GM19025 (cell line): ENCODE results near the gene EEFSEC.

Experiments used
- ATAC-seq: cut with Tn5 transposase; IDR thresholded peaks from one replicate; pipeline ENCODE4 v1.9.1; 2021; ENCODE audit warnings: mild to moderate bottlenecking, low read depth, moderate library complexity; ENCODE audit not compliant: unreplicated experiment

Gene EEFSEC

DNA sequence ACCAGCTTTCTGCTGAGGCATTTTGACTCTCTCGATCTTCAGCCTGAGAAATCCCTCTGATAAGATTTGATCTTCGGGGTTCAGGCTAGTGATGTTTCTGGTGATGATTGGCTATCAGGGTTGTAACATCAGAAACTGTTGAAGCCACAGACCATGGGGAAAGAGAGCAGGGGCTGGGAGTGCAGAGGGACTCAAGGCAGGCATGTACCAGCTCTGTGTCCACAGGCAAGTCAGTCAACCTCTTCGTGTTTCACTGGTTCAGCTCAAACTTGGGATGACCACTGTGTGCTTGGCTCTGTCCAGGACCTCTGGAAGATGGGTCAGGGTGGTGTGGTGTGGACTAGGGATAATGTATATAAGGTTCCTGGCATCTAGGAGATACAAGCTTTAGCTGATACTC is 116.5 kb downstream of the EEFSEC start:
- no peak for ATAC-seq

DNA sequence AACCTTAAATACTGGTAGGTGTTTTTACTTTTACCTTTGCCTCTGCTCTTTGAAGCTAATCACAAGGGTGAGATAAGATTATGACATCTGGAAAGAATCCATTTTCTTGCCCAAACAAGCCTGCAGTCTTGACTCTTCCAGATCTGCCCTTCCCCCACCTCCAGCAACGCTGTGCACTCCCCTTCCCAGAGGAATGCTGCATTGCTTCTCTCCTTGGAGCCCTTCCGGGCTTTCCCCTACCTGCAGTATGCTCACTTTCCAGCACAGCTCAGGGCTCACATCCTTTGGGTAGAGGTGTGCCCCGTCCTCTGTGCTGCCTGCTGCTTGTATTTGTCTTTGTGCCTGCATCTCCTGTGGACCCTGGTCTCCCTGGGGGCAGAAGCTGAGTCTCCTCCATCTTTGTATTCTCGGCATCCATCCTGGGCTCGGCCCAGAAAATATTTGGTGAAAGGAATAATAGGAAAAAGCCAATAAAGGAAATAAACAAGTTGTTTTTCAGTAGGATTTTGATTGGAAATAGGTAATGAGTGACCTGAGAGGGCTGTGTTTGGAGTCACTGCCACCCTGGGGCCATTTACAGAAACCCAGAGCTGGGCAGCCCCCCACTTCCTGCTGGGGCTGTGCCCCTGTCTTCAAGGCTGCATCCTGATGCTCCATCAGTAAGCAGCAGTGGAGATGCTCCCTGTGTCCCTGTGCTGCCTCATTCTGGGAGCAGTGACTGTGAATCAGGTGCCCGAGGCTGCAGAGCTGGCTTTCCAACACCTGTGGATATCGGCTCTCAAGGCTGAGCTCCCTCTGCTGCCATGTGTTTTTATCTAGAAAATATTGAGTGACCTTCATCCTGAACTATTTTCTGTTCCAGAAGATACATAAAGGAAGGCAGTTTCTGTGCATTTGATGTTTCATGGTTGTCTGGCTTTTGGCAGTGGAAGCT is 117.5 kb downstream of the EEFSEC start:
- no peak for ATAC-seq

DNA sequence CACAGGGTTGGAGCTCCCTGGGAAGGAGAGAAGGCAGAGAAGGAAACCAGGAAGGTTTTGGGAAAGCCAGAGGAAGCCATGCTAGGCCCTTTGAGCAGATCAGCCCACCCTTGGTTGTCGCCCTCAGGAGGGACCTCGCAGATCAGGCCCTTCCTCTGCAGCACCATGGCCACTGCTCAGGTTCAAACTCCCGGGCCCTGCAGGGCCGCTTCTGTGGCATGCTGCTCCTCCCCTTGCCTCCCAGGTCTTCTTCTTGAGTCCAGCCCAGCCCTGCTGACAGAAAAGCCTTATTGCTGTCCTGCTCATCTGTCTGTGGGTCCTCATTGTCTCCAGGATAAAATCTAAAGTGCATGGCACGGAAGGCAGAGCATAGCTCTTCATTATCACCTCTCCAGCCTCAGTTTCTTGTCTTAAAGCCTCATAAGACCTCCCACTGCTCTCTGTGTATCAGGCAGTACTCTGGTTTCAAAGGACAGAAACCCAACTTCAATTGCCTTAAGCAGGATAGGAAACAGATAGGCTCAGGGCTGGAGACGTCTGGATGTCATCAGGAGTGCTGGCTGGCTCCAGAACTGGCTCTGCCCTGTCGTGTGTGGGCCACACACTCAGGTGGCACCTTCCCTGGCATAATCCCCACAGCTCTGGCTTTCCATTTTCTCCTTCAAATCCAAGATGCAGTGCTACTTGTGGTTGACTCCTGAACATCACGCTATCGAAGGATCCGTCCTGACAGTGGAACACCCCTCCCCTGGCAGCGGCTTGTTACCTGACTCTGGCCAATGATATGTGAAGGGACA is 118.5 kb downstream of the EEFSEC start:
- no peak for ATAC-seq

DNA sequence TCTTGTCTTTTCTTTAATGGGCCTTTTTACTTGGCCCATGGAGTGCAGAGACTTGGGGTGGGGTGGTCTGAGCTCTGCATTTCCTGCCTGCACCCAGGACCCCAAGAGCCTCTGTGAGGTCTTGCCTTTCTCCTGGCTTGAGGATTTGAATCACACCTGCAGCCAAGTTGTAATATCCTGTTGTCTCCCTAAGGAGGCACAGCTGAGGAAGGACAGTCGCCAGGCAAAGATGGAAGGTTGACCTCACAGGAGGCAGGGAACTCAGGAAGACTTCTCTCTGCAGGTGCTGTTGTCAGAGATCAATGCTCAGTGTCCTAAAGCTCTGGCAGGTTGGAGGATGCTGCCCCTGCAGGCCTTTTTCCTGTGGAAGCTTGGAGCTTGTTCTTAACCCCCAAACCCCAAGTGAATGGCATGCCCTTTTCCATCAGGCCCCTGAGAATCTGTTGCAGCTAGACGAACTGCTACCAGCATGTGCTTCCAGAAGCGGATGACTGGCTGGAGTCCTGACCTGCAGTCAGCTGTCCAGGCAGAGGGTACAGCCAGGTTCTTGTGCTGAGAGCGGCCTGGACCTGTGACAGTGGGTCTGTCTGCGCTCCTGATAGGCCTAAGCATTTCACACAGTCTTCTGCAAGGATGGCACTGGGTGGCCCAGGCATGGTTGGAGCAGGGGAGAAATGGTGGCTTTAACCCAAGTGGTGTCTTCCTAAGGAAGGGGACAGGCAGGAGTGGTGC is 120.0 kb downstream of the EEFSEC start:
- no peak for ATAC-seq

DNA sequence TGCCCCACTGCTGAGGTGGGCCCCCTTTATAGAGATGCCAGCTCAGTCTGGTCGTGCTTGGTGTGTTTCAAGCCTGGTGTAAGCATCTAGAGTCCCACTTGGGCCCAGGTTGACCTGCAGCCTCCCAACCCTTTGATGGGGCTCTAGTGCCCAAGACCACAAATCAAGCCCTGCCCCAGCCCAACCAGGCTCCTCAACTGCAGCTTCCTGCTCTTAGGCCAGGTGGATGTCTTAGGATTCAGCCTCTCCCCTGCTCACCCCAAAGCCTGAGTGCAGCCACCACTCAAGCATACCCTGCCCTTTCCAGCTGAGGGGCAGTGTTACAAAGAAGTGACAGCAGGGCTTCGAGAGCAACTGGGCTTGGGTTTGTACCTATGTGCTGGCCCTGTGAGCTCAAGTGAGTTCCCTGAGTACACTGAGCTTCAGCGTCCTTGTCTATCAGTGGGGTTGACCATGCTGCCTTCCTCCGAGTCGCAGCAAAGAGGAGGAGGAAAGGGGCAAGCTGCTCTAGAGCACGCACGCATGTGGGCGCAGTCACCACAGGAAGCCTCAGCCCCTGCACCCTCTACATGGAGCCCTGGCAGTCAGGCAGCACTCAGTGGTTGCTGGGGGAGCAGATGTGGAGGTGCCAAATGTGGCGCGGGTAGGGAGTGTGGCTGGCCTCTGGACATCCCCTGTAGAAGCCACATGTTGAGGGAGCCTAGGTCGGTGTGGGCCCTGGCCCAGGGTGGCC is 120.7 kb downstream of the EEFSEC start:
- ATAC-seq = no peak

DNA sequence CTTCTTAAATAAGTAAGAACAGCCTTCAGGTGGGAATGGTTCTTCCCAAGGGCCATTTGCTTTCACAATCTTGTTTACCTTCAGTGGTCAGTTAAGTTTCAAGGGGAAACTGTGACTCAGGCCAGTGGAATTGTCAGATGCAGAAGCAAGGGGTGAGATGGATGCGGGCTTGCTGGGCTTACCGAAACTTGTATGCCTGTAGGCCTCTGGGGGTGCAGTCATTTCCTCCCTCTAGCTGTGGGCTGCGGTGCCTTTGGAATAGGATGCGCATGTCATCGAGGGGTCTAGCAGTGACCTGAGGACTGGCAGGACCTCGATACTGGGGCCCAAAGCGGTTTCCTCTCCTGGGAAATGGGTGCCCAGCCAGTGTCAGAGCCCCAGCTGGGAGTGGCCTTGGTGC is 121.6 kb downstream of the EEFSEC start:
- no peak for ATAC-seq

DNA sequence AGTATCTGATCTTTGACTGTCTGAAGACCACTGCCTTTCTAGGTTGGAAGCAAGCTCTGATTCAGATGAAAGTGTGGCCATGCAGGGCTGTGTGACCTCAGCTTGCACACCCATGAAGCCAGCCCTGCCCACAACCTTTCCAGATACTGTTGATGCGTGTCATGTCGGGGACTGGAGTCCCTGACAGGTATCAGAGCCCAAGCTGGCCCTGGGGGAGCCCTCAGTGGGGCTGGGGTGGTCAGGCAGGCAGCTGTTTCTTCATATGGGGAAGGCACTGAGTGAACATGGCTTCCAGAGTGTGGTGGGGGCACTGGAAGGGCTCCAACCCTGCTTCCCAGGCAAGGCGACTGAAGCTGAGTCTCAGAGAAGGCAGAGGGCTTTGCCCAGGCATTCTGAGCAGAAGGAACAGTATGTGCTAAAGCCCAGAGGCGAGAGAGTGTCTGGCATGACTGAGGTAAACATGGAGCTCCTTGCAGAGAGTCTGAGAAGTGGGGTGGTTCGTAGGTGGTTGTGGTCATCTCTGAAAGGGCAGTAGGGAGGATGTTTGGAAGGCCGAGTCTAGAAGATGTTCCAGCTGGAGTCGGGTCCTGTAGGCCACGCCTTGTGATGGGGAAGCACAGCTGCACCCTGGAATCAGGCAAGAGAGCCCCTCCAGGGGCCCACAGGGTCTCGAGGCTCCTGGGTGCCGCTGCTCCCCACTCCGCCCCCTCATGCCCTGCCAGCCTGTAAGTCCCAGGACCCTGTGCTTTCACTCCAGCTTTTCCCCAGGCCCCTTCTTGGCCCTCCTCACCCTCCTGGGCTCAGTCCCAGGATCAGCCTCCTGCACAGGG is 122.2 kb downstream of the EEFSEC start:
- ATAC-seq = no peak

DNA sequence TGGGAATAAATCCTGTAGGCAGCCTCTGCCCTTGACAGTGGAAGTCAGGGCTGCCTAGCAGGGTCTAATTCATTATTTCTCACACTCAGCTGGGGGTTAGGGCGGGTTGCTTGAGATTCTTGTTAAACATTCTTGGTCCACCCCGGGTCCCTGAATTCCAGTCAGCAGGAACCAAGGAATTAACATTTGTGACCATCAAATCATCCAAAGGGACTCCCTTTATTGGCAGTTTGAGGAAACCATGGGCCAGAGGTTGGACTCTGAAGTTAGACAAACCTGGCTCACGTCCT is 122.8 kb downstream of the EEFSEC start:
- ATAC-seq = no peak

DNA sequence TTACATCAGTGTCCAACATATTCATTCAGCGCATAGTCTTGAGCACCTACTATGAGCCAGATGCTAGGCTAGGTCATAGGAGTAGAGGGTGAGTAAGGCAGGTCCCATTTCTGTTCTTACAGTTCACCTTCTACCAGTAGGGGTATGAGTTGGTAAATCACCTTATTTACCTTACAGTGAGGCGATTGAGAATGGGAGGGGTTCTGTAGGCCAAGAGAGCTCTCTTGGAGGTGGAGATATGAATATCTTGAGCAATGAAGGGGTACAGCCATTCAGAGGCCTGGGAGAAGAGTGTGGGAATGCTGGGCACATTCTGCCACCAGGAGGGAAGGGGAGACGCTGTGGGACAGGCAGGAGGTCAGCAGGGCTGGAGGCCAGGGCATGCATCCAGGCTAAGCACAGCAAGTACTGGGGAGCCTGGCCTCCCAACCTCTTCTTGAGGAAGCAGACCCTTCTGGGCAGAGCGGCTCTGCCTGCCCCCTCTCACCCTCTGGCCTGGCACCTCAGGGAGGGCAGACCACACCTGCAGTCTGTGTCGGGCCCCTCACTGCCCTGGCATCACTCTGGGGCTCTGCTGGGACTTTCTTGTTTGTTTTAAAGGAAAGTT is 123.4 kb downstream of the EEFSEC start:
- ATAC-seq = no peak

DNA sequence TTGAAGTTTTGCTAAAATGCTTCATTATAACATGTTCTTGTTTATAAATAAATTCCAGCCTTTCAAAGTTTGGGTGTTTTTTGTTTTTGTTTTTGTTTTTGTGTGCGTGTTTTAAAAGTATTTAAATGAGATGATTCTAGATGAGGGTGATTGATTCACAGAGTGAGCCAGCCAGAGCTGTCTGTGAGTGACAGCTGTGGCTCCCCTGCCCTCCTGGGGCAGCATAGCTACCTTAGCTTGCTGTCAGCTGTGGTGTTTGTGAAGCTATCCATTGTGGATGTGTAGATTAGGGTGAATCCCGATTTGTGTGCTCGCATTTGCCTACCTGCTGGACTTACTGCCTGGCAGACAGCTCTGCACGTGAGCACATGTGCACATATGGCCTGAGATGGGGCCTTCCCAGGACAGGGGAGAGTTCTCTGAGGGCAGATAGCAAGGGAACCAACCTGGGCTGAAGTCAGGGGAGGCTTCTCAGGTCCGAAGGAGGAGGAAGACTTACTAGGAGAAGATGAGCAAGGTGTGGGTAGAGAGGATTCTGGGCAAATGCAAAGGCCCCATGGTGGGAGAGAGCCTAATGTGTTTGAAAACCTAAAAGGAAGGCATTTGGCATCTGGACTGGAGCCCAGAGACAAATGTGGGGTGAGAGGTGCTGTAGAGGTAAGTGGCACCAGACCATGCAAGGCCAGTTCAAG is 124.2 kb downstream of the EEFSEC start:
- ATAC-seq = no peak

DNA sequence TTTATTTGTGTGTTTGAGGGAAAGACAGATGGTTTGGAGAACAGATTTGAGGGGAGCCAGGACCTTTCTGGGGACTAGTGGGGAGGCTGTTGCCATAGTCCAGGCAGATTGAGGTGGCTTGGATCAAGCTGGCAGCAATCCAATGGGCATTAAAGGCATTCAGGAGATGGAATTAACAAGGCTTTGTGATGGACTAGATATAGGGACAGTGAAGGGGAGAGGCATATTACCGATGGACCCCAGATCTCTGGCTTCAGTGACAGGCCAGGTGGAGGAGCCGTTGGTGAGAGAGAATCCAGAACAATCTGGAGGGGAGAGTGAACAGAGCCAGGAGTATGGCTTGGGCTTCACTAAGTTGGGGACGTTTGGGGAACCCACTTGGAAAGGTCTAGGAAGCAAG is 124.8 kb downstream of the EEFSEC start:
- ATAC-seq = no peak

DNA sequence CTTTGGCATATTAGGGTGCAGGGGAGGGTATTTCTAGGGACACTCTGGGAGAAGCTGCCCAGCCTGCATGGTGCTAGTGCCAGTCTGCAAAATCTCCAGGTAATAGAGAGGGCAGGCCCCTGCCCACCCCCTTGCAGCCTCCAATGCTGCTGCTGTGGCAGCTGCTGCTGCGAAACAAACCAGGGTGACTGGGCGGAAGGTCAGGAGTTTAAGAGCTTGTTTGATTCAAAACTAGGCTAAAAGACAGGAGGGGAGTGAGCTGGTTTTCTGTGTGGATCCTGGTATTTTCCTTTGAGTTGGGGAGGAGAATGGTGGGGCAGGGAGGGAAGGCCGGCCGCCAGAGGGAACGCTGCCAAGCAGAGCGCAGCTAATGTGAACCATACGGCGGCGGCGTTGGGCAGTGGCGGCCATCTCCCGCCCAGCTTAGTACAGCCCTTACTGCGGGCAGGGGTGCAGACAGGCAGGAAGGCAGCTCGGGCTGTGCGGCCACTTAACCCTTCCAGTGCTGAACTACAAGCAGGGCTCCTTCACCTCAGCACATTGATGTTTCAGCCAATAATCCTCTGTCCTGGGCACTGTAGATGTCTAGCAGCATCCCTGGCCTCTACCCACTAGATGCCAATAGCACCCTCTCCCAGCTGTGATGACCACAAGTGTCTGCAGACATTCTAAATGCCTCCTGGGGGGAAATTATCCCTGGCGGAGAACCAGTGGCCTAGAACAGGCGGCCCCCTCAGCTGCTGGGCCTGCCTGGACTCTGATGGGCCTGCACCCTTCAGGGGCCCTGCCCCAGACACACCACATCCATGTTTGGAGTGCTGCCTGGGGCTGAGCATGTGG is 125.7 kb downstream of the EEFSEC start:
- ATAC-seq = no peak

DNA sequence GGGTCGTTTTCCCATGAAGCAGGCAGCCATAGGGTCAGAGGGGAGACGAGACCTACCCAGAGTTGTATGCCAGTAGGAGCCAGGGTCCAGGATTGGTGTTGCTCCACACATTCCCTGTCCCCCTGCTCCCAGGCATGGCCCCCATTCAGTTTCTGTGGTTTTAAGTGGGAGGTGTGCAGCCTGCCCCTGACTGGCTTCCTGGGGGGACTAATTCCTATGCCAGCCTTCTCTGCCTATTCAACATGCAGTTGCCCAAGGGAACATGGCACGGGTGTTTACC is 126.3 kb downstream of the EEFSEC start:
- ATAC-seq = no peak

DNA sequence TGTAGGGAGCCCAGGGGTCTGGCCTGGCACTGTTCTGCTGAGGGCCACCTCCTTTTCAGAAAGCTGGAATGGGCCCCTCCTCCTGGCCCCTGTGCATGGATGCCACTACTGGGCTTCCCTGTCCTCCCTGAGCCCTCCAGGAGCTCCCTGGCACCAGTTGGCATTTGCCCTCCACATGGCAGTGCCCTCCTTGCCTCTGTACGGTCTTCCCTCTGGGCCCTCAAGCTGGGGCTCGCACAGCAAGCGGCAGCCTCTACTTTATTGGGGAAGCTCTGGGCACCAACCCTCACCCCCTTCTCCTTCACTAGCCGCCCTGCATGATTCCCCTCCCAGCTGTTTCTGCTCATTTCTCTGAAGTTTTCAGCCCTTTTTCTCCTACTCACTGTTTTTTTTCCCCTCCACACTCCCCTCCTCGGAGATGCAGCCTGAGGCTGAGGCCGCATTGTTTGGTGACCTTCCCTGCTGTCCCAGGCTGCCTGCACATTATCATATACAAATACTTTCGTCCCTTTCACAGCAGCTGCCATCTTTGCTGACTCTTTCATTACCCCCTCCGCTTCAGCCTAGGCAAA is 127.3 kb downstream of the EEFSEC start:
- no peak for ATAC-seq

DNA sequence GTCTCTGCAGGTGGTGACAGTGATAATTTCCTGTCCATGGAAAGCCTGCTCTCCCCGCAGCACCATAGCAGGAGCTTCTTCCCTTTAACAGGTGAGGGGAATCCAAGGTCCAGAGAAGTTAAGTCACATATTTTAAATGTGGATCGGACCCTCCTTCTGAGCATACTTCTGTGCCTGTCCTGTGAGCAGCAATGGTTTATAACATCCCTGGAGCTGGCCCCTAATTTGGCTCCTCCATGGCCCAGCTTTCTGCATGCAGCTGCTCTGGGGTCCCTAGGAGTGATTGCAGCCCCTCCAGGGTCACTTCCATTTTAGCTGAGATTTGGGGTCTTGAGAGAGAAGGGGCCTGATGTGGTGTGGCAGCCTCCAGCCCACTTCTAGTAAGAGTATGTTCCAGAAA is 127.8 kb downstream of the EEFSEC start:
- ATAC-seq = no peak

DNA sequence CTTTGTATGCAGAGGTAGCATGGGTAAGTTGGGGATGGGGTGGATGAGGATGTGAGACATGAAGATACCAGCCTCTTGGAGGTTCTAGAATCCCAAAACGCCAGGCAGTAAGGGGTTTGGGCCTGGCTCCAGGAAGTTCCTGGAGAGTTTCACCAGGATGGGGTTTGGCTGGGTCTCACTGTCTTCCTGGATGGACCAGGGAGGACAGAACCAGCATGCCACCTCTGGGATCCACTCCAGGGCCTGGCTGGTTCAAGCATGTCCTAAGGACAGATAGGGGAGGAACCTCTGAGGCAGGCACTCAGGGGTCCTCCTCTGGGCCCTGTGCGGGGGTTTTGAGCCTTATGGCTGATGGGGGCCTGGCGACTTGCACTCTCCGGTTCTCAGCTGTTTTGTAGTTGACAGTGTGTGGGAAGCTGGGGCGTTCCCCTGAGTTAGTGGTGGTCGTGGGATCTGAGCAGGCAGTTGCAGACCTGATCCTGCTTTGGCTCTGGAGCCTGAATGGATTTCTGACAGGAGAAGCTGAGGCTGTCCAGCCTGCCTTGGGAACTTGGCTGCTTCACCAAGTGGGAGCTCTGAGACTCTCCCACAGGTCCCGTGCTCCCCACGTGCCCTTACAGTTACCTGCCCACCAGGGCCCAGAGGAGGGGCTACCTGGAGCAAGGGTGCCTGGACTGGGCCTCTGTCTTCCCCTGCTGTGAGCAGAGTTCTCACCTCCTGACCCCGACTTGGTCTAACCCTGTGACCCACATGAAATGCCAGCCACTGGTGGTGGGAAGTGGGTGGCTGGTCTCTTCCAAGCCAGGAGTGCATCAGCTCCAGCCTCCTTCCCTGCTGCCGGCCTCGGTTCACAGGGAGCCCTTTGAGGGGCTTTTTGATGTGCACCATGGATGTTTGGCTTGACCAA is 128.4 kb downstream of the EEFSEC start:
- ATAC-seq = no peak
